ENCODE results near the gene TRIP12. TPM values are rescaled to one million over a fixed set of nuclear protein-coding genes. Genes with fewer than 3 reads are reported as not detected.

Gene TRIP12
- total and polyA plus RNA-seq, 2 of the 8 experiments (the other 6 are each of a cell fraction or from before 2014, with no cell fraction given): 23.1 to 174 TPM

DNA sequence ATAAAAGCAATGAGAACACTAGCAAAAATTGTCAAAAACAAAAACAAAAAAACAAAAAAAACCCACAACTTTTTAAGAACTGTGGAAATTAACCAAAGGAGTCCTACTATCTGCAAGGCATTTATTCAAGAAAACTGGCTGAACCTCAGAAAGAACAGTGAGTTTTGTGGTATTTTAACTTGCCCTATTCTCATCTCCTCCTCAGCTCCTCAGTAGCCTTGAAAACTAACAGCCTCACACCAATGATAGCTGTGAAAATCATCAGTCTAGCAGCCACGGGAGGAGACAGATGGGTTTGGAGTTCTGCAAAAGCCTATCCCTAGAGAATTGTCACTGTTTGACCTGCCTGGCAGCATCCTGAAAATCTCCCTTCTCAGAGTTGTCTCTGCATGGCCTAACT is 187.4 kb downstream of the TRIP12 start:
- H3K4me2 ChIP-seq (ENCODE audit: insufficient read depth in 1 of 2, low read depth in 2 of 2, low read length in 2 of 2): peak overlapping the region in 1 of 2 experiments; percentile 3; a peak in 1 of 4 replicates
- no peak overlapping the region for H3K56ac ChIP-seq (replicated peaks; ENCODE audit: insufficient read length, low read depth, low read length)
- 100% methylated on average over 1 of the region's 1 CpG; no CpG with 5 or more reads in 1 of the 2 experiments for WGBS, 2 experiments (ENCODE audit: extremely low coverage in 1 of 2, insufficient coverage in 1 of 2, insufficient read length in 1 of 2, insufficient replicate concordance in 2 of 2, low coverage in 1 of 2, low lambda C conversion rate in 2 of 2, missing lambda C conversion rate in 1 of 2)
- H4K5ac ChIP-seq (ENCODE audit: insufficient read length, low read depth, low read length): no peak overlapping the region
- H3K4ac ChIP-seq (replicated peaks; ENCODE audit: insufficient read length, low read depth, low read length): no peak overlapping the region
- H3K79me1 ChIP-seq (ENCODE audit: low read depth, low read length): no peaks in the 10 kb centered on the region
- no peak overlapping the region for H3K23ac ChIP-seq (ENCODE audit: insufficient read length)
- H4K8ac ChIP-seq (ENCODE audit: extremely low read depth, insufficient read depth, low read length): no peak overlapping the region
- ChIA-PET POLR2A (ENCODE audit: partially characterized antibody) (interaction anchor here (0.9 to 1.4 kb wide), 2 partner anchors 11 to 20 kb away, joined by 3 read pairs; partner anchors contain the start of gene DNER), CTCF (ENCODE audit: partially characterized antibody) (interaction anchor here (0.8 to 1.5 kb wide), 4 partner anchors 10 to 1046 kb away, joined by 3 to 5 read pairs (median 3); no protein-coding TSS in a partner anchor)
- H4K20me1 ChIP-seq (replicated peaks in 1 of 2; ENCODE audit: control insufficient read depth in 1 of 2, insufficient read depth in 2 of 2, low read length in 2 of 2): no peaks in the 10 kb centered on the region
- DNase-seq (ENCODE audit: low read depth in 1 of 2, low spot score in 2 of 2) (no peak), FAIRE-seq (no peak)
- peak overlapping the region; percentile 6 for H2BK120ac ChIP-seq (replicated peaks; ENCODE audit: low read depth, low read length)
- peak overlapping the region; percentile 62; the same call in 1 of the 2 replicates for H2BK20ac ChIP-seq (ENCODE audit: low read length)
- H3K9ac ChIP-seq (replicated peaks in 1 of 4; ENCODE audit: extremely low read depth in 1 of 4, low read depth in 3 of 4, low read length in 3 of 4): no peak overlapping the region
- H3K27ac ChIP-seq (ENCODE audit: low read depth, low read length): no peak overlapping the region; the same call in 1 of the 2 replicates
- H2AK5ac ChIP-seq (ENCODE audit: low read depth, low read length): no peak overlapping the region
- no peak for TF ChIP-seq POLR2A (IDR thresholded peaks at IDR 0.05; ENCODE audit: control extremely low read depth in 1 of 2, low read depth in 2 of 2, low read length in 2 of 2)
- no peak for TF ChIP-seq SIN3A (conservative IDR thresholded peaks at IDR 0.05 in 1 of 2, IDR thresholded peaks at IDR 0.05 in 1 of 2; ENCODE audit: low read depth in 1 of 2, low read length in 2 of 2)
- TF ChIP-seq NRF1 (IDR thresholded peaks at IDR 0.05; ENCODE audit: low read depth, low read length): no peak
- no peak for TF ChIP-seq POLR2AphosphoS5 (IDR thresholded peaks at IDR 0.05; ENCODE audit: low read depth, low read length)
- TF ChIP-seq SP4 (IDR thresholded peaks at IDR 0.05; ENCODE audit: low read length): no peak
- H3K79me2 ChIP-seq (ENCODE audit: control insufficient read depth in 1 of 2, insufficient read depth in 2 of 2, low read length in 2 of 2): no peaks in the 10 kb centered on the region
- 0 out of 7 replicates have a peak, but pooled peaks cover 0 to 2% (median 0%) of the 10 kb centered on the region in 4 experiments for H3K27me3 ChIP-seq (replicated peaks in 1 of 4; ENCODE audit: control insufficient read depth in 3 of 4, extremely low read depth in 1 of 4, insufficient read depth in 3 of 4, low read length in 3 of 4)
- peaks cover 12 to 23% of the 10 kb centered on the region in 2 experiments; a peak in 3 of 4 replicates for H3K9me3 ChIP-seq (ENCODE audit: insufficient read depth in 2 of 2, low read depth in 1 of 2, low read length in 1 of 2)
- no peak overlapping the region; a peak in 1 of 8 replicates for H3K4me3 ChIP-seq (ENCODE audit: extremely low read depth in 1 of 4, insufficient read depth in 2 of 4, low read depth in 3 of 4, low read length in 4 of 4)
- peak overlapping the region; percentile 97; the same call in 1 of the 2 replicates for H2BK12ac ChIP-seq (ENCODE audit: low read depth, low read length)
- no peak overlapping the region for H3K14ac ChIP-seq (ENCODE audit: insufficient read length)
- peaks cover 4% of the 10 kb centered on the region; the same call in 1 of the 2 replicates for H3K23me2 ChIP-seq (ENCODE audit: low read depth, low read length)
- peaks cover 4 to 12% (median 8%) of the 10 kb centered on the region in 4 experiments for H3K4me1 ChIP-seq (replicated peaks in 1 of 4; ENCODE audit: control insufficient read depth in 3 of 4, insufficient read depth in 4 of 4, low read length in 3 of 4)
- H2BK15ac ChIP-seq (ENCODE audit: low read length): no peak overlapping the region
- H4K91ac ChIP-seq (replicated peaks; ENCODE audit: insufficient read length, low read length): no peak overlapping the region
- no peak overlapping the region for H3K18ac ChIP-seq (ENCODE audit: extremely low read depth, low read length)
- H2AFZ ChIP-seq (ENCODE audit: low read length): no peak overlapping the region
- peak overlapping the region; percentile 86; the same call in 1 of the 2 replicates for H2BK5ac ChIP-seq (ENCODE audit: low read depth, low read length)
- H3K36me3 ChIP-seq (ENCODE audit: control insufficient read depth in 2 of 4, insufficient read depth in 4 of 4, low read length in 3 of 4): no peaks in the 10 kb centered on the region
